ENCODE measurements around the gene SVIP.
A peak's percentile ranks its signal among the peaks of the same experiment; 100 is the strongest.

SVIP gene

DNA sequence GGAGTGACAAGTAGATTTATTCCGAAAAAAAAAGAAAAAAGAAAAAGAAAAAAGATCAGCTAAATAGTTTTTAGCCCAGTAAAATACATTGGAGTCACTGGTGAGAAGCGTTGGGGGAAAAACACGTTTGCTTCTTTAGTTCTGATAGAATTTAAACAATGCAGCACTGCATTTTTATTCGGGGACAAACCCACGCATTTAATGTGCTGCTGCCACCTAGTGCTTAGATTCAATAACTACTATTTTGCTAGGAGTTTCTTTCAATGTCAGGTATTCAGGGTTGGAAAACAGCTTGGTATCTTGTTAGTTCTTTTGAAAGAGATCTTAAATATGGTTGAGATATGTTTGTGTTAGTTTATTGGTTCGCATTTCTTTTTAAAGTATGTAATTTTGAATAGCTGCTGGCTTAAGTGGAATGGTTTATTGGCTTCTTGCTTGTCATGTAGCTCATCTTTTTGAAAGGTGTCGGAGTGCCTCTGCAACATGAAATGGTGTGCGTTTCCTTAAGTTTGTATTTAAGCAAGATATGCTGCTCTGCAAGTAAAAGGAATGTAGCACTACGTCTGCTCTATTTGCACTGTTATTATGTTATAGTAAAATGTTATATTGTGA lies 41.9 kb downstream of the SVIP start:
- peak in 1 of 2 experiments; percentile 52 for DNase-seq

- no peak for DNase-seq
Measured at GRCh38 chr11:22787055-22787454, 42.5 kb downstream of the SVIP start.

GRCh38 chr11:22786475-22786874 lies 43.1 kb downstream of the SVIP start:
- DNase-seq: no peak

- no peak for DNase-seq
Measured at GRCh38 chr11:22785251-22785650, 44.4 kb downstream of the SVIP start.

GRCh38 chr11:22780952-22781593 lies 48.5 kb downstream of the SVIP start:
- DNase-seq: no peak

DNA sequence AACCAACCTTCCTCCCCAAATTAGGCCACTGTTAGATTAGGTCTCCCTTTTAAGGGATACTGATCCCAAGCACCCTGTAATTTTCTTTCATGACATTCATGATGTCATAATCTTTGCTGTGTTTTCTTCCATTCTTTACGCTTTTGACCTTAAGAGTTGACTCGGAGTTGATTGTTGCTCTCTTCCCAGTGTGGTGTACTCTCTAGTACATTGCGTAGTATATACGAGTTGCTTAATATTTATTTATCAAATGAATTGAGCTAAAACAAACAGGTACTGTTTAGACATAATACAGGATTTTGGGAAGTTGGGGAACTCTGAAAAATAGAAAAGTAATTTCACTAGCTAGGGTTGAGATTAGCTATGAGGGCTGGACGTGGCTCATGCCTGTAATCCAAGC lies 49.8 kb downstream of the SVIP start:
- DNase-seq: no peak

DNA sequence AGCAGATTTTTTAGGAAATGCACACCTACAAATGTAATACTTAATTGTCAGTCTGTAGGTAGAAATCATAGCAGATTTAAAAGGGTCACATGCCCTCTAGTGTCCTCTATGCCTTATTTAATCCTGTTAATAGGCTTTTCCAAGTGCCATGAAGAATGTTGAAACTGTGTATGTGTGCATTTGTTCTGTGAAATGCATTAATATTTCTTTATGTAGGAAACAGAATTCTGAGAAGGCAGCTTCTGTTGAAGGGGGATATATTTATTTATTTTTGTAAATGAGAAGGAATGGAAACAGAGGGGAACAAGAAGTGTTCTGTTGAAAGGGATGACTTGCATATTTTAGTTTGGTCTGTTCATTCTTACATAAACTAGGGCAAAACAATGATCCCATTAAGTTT lies 51.0 kb downstream of the SVIP start:
- peak in 1 of 2 experiments; percentile 10 for DNase-seq

DNA sequence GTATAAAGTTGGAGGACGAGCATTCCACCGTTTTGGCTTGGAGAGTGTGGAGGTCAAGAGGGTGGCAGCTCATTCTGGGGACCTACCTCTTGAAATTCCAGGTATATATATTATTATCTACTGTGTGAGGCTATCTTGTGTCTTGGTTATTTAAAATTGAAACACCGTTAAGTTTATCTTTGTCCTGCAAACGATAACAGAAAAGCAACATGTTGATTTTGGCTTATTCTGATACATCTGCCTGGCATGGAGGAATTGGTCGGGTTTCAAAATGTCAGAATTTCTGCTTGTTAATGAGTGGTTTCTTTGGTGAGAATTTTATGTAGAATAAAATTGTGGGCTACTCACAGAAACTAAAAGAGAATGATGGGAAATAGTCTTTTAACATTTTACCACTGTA lies 54.4 kb downstream of the SVIP start:
- DNase-seq: no peak

- no peak for DNase-seq
Measured at GRCh38 chr11:22774716-22775115, 54.9 kb downstream of the SVIP start.

DNA sequence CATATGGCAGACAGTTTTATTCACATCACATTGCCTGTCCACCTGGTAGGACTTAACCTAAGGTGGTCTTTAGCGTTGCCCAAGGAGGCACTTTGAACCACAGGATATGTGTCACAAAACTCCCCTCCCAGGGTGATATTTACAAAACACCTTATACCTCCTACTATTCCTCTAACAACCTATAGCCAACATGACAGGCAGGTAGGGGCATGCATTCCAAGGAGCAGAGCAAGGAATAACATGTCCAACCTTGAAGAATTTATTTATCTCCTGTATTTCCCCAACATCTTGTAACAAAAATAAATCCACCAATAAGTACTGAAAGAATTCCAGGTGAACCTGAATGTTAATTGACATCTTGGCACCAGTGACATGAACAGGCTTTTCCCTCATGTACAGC lies 60.5 kb downstream of the SVIP start:
- DNase-seq: no peak

All from SW 1271 (cell line).